HG02973 (cell line): Measurements from ENCODE around the gene DLGAP1.

Source experiments
- ATAC-seq: cut with Tn5 transposase; IDR thresholded peaks from one replicate; pipeline ENCODE4 v1.9.1; 2021; ENCODE audit warnings: moderate library complexity; ENCODE audit not compliant: unreplicated experiment

DLGAP1 gene

DNA sequence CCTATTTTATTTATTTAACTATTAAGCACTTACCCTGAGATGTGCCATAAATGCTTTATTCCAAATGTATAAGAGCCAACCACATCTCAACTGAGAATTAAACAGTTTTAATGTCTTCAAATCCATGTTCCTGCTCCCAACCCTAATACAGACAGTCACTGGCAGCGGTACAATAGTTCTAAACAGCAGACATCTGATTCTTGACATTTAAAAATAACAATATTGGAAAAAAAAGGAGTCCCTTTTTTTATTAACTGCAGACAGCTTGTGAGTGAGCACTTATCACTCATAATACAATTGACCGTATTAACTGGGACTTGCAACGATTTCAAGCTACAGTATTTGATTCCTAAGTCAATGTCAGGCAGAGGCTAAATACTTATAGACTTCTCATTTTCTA is 580.5 kb downstream of the DLGAP1 start:
- no peak for ATAC-seq

DNA sequence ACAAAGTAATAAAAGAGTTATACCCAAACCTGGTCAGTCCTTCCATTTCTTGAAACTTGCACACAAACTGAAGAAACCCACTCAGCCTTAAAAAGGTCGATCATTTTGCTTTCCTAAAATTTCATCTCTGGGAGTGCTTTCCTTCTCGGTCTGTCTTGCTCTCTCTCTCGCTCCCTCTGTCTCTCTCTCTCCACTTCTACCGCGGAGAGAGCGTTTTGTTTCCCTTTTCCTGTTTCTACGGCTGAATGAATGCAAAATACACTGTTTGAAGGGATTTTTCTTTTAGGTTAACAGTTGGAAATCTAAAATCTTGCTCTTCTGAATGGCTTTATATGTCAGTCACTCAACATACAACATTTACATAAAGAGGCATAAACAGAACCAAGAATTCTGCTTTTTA is 581.0 kb downstream of the DLGAP1 start:
- no peak for ATAC-seq

DNA sequence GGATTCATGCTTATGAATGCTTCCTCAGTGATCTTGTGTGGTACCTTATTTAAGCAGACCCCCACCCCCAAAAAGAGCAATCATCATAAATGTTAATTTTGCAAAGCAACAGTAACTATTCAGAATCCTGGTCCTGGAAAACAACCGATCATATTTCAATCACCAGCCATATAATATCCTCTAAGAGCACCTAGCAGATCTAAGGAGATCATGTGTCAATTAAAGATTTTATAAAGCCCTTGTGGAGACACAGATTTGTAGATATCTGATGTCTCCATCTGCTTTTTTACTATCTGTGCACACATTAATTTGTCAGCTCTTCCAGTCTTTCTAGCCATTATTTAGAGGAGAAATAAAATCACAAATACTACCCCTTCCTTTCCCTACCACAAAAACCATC is 581.4 kb downstream of the DLGAP1 start:
- ATAC-seq: no peak

DNA sequence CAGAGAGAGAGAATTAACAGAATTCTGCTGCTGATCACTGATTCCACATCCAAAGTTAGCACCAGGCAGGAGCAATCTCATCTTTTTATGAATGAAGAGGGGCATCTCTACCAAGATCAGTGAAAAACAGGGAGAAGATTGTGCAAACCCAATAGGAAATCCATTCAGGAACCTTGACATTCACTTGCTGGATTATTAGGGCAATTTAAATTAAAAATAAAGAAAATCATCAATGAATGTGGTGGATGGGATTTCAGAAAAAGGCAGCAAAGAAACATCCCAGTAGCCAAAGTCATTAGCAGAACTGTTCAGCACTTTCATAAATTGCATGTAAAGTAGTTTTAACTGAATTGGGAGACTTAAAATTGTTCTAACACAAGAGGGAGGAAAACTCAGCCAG is 581.9 kb downstream of the DLGAP1 start:
- no peak for ATAC-seq

DNA sequence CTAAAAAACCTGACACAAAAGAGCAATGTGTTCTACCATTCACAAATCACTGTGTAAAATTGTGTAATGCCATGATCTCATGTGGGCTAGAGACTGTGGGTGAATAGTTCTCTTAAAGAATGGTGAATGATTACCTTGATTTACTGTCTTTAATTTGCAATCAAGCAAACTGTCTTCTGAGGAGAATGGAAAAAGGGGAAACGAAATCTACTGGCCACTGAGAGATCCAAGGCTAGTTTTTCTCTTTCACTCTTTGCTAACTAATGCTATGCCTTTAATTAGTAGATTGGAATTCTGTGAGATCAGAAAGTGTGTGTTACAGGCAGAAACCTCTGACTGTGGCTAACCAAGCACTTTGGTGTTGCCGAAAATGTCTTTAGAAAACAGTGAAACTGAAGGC is 582.5 kb downstream of the DLGAP1 start:
- ATAC-seq: no peak

DNA sequence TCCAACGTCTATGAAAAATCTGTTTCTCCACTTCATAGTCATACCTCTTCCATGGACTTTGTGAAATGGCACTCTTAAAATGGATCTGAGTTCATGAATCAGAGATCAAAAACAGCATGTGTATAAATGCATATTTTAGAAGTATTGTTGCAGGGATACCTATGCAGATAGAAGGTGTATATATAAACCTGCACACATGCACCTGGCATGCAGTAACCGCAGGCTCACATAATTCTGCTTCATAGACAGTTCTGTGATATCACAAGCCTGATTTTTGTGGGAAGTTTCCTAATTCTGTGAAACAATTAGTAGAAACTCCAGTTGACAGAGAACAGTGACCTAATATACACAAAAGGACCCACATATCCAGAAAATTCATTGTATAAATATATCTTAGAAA is 583.4 kb downstream of the DLGAP1 start:
- ATAC-seq: no peak

DNA sequence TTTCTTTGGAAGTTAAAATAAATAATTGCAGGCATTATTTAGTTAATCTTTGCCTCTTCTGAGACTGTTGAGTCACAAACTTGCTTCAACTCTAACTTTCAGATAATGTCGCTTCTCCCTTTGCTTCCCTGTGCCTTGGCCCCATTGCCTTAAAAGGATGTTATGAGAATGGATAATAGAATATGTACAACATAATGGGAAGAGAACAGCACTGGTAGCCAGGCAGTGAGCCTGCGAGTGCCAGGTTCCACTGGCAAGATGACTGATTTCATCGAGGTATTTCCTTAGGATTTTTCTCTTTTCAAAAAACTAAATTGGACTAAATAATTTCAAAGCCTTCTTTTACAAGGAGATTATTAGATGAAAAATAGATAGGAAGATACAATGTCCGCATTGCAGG is 584.2 kb downstream of the DLGAP1 start:
- ATAC-seq: no peak

DNA sequence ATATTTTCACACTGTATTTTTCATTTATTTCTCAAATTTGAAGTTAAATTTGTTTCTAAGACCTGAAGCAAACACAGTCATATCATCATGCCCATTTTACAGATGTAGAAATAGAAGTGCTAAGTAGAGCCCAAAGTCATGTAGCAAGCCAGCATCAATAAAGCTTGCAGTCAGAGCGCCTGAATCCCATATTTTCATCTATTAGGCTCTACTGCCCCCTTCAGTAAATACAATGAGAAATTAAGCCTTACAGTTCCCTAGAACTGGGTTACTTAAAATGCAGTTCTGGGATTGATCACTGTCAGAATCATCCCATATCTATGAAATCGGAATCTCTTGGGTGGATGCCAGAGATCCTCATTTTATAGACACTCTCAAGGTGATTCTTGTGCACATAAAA is 585.3 kb downstream of the DLGAP1 start:
- no peak for ATAC-seq

DNA sequence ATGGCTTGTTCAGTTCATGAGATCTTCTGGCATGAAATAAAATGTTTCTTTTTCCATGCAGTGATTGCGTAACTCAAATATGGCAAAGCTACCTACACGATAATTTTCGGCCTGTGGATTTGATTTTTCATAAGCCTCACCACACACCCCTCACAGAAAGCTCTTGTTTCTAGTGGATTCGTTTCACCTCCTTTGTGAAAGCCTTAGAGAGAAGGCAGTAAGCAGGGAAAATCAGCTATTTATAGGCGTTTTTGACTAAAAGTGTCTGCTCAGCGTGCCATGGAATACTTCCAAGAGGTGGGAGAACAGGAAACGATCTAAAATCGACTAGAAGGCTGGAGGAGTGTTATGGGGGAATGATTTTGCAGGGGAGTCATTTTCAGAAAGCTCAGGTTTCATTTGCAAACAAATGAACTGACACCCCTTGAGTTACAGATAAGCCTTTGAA is 587.2 kb downstream of the DLGAP1 start:
- ATAC-seq: no peak

DNA sequence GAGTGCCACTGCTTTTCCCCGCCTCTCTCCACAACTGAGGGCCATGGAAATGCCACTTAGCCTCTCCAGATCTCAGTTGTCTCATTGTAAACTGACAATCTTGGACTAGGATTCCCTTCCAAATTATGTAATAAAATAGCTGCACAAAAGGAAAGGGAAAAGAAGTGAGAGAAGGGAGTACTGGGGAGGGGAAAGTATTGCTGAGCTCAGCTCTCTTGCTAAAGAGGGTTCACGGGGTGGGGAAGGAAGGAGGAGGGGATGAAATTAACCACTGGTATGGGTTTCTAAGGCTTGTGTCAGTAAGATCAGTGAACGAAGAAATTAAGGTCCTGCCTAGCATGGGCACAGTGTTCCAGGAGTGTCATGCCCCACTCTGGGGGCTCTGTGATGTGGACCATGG is 587.9 kb downstream of the DLGAP1 start:
- ATAC-seq: no peak

DNA sequence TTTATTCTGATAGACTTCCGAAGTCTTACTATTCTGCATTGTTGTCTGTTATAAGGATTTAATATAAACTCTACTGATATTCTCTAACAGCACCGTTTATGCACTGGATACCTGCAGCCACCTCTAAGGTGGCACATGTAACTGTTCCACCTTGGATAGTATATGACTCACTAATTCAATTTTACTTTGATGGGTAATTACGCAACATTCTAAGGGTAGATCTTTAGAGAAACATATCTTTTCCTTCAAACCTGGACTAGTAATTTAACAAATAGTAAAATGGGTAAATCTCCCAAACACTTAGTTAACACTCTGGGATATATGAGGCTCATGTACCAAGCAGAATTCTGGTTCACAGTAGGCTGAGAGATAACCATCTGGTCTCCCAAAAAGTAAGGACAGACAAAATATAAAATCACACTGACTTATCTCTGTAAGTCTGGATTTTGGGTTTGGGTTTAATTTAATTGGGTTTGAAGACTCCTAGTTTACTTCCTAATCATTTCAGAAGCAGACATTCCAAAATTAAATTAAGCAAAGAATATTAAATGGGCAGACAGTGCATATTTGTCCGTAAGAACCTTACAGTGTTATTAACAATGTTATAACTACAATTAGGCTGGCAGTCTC is 590.3 kb downstream of the DLGAP1 start:
- no peak for ATAC-seq

DNA sequence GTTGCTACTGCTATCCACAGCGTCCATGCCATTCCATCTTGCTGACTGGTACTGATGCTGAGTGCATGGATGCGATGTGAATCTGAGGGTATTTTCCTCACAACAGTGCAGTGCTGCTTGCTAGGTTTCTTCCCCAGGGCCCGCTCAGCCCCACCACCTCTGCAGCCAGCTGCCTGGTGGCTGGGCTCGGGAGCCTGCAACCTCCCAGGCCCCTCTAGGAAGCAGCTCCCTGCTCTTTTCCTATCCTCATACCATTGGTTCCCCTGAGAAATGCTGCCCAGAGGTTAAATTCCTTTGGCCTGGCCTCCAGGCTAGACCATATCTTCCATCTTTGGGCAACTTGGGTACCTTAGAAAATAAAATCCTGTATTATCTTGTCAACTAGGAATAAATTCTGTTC is 591.5 kb downstream of the DLGAP1 start:
- ATAC-seq: no peak

DNA sequence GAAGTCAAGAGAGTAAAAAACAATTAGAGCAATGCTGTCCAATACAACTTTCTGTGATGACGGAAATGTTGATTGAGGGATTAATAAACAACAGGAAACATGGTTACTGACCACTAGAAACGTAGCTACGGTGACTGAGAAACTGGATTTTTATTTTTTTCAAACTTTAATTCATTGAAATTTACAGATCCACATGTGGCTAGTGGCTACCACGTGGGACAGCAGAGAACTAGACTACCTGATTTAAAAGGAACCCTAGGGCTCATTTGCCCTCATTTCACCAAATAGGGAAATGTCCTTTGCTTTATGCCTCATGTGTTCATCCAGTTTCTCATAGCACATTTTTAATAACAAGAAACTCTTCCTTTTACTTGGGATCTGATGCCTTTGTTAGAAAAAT is 592.1 kb downstream of the DLGAP1 start:
- ATAC-seq: no peak

DNA sequence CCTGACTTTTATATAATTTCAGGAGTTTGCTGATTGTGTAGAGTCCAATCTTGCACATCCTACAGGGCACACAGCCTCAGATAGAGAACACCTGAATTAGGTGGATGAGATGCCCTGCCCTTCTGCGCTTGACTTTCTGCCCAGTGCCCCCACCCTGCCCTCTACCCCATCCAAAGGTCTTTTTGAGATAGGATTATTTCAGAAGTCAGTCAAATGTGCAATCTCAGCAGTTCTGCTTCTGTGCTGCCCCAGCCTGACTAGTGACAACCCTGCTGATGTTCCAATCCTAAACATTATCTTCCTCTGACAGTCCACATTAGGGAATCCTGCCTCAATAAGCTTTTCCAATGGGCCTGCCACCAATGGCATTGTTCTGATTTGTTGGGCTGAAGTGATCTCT is 593.6 kb downstream of the DLGAP1 start:
- ATAC-seq: no peak

DNA sequence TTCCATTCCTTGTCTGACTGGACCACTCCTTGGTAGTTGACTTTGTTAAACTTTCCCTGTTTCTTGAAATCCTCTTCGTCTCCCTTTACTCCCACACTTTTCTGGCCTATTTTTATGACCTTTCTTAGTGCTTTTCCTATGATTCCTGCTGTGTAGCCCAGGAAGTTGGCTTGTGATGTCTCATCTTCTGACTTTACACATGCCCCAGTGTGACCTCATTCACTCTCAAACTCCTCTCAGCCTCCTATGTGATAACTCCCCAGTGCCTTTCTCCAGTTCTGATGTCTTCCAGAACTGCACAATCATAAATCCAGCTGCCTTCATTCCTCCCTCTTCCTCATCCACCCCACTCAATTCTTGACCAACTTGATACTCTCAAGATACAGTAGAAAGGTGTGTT is 597.6 kb downstream of the DLGAP1 start:
- no peak for ATAC-seq

DNA sequence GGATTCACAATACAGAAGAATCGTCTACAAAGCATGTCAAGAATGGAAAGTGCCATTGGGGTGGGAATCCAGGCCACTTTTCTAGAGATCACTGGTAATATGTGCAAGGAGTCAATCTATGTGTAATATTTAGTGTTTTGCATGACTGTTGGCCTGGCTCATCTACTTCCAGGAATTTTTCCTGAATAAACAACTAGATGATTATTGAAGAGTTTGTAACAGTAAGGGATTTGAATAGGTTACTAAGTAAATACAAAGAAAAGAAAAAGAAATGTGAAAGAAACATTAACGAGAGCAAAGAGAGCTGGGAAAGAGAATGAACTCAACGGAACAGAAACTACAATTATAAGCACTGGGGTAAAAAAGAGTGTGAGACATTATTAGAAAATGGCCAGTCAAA is 599.1 kb downstream of the DLGAP1 start:
- no peak for ATAC-seq

DNA sequence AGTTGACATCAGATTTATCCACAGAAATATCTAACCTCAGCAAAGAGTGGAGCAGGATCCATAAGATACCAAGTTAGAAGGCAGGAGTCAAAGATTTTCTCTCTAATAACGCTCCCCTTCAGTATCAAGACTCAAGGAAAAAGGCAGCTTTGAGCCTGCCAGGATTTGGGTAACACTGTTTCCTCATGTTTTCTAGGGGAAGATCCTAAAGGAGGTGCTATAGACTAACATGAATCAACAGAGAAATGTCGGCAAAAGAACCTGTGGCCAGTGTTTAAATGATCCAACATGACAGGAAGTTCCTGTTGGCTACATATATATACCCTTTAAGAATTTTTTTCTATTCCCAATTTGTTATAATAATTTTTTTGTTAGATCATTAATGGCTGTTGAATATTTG is 602.8 kb downstream of the DLGAP1 start:
- ATAC-seq: no peak

DNA sequence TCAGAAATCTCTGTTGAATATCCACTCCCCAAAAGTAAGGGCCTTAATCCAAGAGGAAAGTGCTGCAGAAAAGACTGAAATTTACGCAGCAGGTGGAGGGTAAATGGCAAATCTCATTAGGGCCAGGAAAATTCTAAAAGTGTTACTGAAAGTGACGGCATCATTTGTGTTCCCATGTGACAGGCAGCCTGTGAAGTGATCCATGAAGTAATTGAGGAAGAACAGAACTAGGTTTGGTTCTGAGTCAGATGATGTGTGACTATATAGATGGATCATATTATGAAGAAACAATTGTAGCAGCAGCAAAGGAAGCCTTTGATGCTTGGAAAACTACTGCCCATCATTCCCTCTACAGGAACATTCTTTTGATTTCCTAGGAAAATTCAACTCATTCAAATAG is 603.9 kb downstream of the DLGAP1 start:
- ATAC-seq: no peak

DNA sequence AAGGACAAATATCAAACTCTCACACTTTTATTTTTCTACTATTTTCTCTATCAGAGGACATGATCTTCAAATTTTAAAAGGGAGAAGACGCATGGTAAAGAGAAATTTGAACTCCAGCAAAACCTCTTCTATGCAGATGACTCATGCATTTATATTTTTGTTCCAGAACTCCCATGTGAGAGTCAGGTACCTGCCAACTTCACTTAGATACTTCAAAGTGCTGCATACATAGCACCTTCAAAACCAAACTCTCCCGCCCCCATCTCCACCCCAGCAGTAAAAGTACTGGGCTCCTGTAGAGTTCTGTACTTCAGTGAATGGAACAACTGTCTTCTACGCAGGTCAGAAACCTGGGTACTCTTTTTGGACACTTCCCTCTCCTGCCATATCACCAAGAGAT is 606.8 kb downstream of the DLGAP1 start:
- ATAC-seq: no peak

DNA sequence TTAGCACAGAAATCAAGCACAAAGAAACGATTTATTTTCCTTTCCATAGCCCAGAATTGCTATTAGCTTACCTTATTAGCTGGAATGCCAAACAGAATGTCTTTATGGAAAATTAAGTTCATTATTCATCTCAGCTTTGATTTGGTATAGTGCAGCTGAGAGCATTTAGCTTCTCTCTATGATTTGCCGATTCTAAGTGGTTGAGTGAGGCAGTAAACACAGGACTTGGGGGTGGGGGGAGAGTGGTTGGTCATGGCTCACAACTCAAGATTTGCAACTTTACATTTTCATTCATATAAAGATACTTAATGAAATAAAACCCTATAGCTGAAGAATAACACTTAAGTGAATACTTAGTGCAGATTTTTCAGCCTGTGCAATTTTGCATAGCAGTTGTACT is 609.9 kb downstream of the DLGAP1 start:
- ATAC-seq: no peak

DNA sequence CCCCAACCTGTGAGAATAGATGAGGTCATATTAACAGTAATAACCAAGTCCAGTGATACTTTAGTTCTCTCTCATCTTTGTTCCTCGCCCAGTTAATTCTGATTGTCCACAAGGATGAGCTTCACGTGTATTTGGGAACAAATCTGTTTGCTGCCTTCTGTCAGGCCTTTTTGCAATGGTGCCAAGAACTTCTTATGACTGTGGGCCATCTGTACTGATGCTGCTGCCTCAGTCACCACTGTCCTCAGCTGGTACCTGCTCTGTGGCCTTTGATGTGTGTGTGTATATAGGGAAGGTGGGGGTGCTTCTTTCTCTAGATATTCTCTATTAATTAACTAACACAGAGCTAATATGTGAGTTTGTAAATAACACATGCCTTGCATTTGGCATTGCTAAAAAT is 612.3 kb downstream of the DLGAP1 start:
- no peak for ATAC-seq

DNA sequence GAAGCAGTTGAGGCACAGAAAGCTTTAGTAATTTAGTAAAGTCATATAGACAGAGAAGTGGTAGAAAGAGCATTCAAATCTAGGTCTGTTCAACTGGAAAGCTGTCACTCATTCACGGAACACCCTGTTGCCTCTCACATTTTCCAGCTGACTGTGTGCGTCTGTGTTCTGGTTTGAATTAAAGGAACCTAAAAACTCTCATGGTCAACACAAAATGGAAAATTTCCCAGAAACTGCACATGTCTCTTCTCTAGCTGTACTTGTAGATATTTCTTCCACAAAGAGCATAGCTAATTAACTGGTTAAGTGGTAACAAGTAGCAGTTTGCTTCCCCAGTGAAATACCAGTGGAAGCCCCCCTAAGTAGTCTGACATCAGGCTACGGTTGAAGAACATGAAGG is 614.3 kb downstream of the DLGAP1 start:
- no peak for ATAC-seq

DNA sequence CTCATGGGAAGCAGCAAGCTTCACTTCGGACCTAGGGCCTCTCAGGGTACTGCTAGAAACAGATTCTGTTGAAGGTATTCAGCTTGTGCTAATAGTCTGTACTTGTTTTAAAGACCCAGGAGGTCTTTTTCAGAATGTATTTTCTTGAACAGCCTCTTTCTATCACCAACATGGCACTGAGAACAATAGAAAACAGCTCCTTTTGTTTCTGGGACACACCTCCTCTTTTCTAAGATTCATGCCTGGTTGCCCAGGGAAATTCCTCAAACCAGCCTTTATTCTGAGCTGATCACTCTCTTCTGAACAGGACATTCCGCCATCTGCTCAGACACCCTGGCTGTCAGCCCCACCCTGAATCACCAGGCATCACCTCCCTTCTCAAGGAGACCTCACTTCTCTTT is 615.5 kb downstream of the DLGAP1 start:
- no peak for ATAC-seq
